Skeletal muscle tissue (tissue), 4 donors: ENCODE results near the gene OTOGL. TPM values are rescaled to one million over a fixed set of nuclear protein-coding genes. Genes with fewer than 3 reads are reported as not detected.
"Not testable (repeated sequence)": the region's sequence is repeated elsewhere in the genome, so short reads cannot be mapped to it uniquely, and the experiment has no call there.

Experiments used
- H3K27ac ChIP-seq: one replicate; pipeline ENCODE4 v1.7.0; 2013; ENCODE audit warnings: mild to moderate bottlenecking, low read depth, low read length, inconsistent platforms
- H3K27me3 ChIP-seq, 3 donors: one replicate each; pipeline ENCODE4 v1.7.0; 2013; ENCODE audit warnings: low read length in 3 of 3; ENCODE audit not compliant: control insufficient read depth in 3 of 3, insufficient read depth in 3 of 3
- H3K36me3 ChIP-seq, 3 donors: one replicate each; pipeline ENCODE4 v1.7.0; 2013; ENCODE audit warnings: low read length in 3 of 3; ENCODE audit not compliant: control insufficient read depth in 3 of 3, insufficient read depth in 3 of 3
- H3K4me1 ChIP-seq, 3 donors: one replicate each; pipeline ENCODE4 v1.7.0; 2013; ENCODE audit warnings: low read length in 3 of 3, mild to moderate bottlenecking in 3 of 3; ENCODE audit not compliant: control insufficient read depth in 3 of 3, insufficient read depth in 3 of 3
- H3K4me3 ChIP-seq, 3 donors: one replicate each; pipeline ENCODE4 v1.7.0; 2013; ENCODE audit warnings: low read length in 3 of 3
- H3K9ac ChIP-seq, 3 donors: one replicate each; pipeline ENCODE4 v1.7.0; 2013; ENCODE audit warnings: low read length in 3 of 3, mild to moderate bottlenecking in 3 of 3, moderate library complexity in 2 of 3, low read depth in 1 of 3
- H3K9me3 ChIP-seq, 3 donors: one replicate each; pipeline ENCODE4 v1.7.0; 2013; ENCODE audit warnings: low read length in 3 of 3; ENCODE audit not compliant: control insufficient read depth in 3 of 3
- total RNA-seq: library from RNA; depleted of rRNA; stranded (reverse); fragments of >200 nt; gene quantifications from one replicate; pipeline ENCODE4 v1.2.3, GENCODE V29; 2014
- donor health status: Osteomylitis.

The OTOGL gene
- total RNA-seq, 1 donor from 2014 or later: 0.52 TPM

DNA sequence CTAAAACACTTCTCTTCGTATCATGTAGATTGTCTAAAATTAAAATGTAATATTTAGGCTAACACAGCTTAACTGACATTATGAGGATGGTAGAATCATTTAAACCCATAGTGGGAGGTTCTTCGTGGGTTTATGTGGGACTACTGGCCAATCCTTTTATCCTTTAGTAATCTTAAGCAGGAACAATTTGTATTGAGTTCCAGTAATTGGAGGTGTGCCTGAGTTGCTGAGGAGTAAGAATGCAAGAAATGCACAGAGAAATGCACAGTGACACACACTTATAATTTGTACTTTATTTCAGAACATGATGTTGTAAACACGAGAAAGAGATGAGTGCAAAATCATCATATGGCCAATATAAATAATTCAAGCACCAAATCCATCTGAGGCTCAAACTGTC, 22.3 kb downstream of the OTOGL start:
- no peaks in the 10 kb centered on the region for H3K9me3 ChIP-seq
- no peaks in the 10 kb centered on the region for H3K27me3 ChIP-seq
- H3K27ac ChIP-seq: no peak overlapping the region
- H3K9ac ChIP-seq: no peak overlapping the region
- H3K4me1 ChIP-seq: no peaks in the 10 kb centered on the region
- no peak overlapping the region for H3K4me3 ChIP-seq
- no peaks in the 10 kb centered on the region for H3K36me3 ChIP-seq

- Histone ChIP-seq H3K27me3 (no peaks in the 10 kb centered on the region), H3K9ac (no peak overlapping the region)
Observed at GRCh38 chr12:80129895-80130530, 30.7 kb downstream of the OTOGL start.

DNA sequence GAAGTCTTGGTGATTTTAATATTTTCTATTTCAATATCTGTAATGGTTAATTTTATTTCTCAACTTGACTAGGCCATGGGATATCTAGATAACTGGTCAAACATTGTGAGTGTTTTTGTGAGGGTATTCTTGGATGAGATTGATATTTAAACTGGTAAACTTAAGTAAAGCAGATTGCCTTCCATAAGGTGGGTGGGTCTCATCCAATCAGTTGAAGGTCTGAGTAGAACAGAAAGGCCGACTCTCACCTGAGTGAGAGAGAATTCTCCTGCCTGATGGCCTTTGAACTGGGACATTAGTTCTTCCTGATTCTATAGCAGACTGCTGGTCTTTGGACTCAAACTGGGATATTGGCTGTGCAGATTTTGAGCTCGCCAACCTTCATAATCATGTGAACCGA, 36.3 kb downstream of the OTOGL start:
- Histone ChIP-seq H3K27ac (no peak overlapping the region), H3K9me3 (no peaks in the 10 kb centered on the region), H3K36me3 (no peaks in the 10 kb centered on the region), H3K9ac (no peak overlapping the region), H3K4me1 (no peaks in the 10 kb centered on the region), H3K4me3 (no peak overlapping the region), H3K27me3 (no peaks in the 10 kb centered on the region)

More at GRCh38 chr12:80129895-80130530, 30.7 kb downstream of the OTOGL start:
- Histone ChIP-seq H3K9me3 (no peaks in the 10 kb centered on the region), H3K36me3 (no peaks in the 10 kb centered on the region), H3K4me1 (no peaks in the 10 kb centered on the region), H3K4me3 (no peak overlapping the region), H3K27ac (no peak overlapping the region)

DNA sequence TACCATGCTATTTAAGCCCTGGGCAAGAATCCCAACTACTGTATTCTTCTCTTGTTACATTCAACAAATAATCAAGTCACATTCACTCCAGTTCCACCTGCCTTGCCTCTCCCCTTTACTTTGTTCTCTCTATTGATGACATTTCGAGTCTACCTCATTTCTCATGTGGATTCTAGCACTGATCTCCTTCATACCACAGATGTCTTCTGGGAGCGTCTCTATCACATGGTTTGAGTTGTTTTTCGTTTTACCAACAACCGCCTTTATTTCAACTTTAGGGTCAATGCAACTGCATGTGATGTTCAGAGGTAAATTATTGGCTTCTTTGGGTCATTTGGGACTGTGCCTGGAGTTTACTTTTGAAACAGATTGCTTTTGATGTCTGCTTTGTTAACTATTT, 40.7 kb downstream of the OTOGL start:
- Histone ChIP-seq H3K4me3 (no peak overlapping the region), H3K9me3 (no peaks in the 10 kb centered on the region), H3K36me3 (no peaks in the 10 kb centered on the region), H3K9ac (no peak overlapping the region), H3K4me1 (no peaks in the 10 kb centered on the region), H3K27me3 (no peaks in the 10 kb centered on the region), H3K27ac (no peak overlapping the region)

GRCh38 chr12:80142640-80143039, 43.3 kb downstream of the OTOGL start:
- H3K9ac ChIP-seq: no peak overlapping the region
- no peak overlapping the region for H3K27ac ChIP-seq
- H3K9me3 ChIP-seq: no peaks in the 10 kb centered on the region
- H3K36me3 ChIP-seq: no peaks in the 10 kb centered on the region
- no peak overlapping the region for H3K4me3 ChIP-seq
- H3K27me3 ChIP-seq: no peaks in the 10 kb centered on the region
- no peaks in the 10 kb centered on the region for H3K4me1 ChIP-seq

GRCh38 chr12:80143537-80143936, 44.2 kb downstream of the OTOGL start:
- Histone ChIP-seq H3K9ac (no peak overlapping the region), H3K4me3 (no peak overlapping the region), H3K4me1 (no peaks in the 10 kb centered on the region), H3K36me3 (no peaks in the 10 kb centered on the region), H3K27ac (no peak overlapping the region), H3K9me3 (no peaks in the 10 kb centered on the region), H3K27me3 (no peaks in the 10 kb centered on the region)

- not testable (repeated sequence) for H3K36me3 ChIP-seq, H3K4me1 ChIP-seq, H3K4me3 ChIP-seq, H3K27me3 ChIP-seq, H3K9ac ChIP-seq, H3K9me3 ChIP-seq, H3K27ac ChIP-seq
Observed at GRCh38 chr12:80149547-80150313, 50.4 kb downstream of the OTOGL start.

DNA sequence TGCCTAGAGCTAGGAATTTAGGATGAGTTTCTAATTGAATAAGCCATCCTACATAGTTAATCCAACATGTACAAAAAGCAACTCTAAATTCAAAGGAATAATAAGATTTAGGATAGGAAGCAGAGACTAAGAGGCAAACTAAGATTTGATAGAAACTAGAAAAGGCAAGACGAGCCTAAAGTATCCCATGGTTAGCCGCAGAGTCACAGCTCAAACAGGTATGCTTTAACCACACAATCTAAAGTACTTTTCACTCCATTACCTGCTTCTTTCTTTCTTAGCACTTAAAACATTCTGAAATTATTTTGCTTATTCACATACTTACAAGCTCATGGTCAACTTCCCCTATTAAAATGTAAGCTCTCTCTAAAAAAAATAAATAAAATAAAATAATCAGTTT, 51.8 kb downstream of the OTOGL start:
- no peaks in the 10 kb centered on the region for H3K27me3 ChIP-seq
- no peaks in the 10 kb centered on the region for H3K4me1 ChIP-seq
- H3K36me3 ChIP-seq: no peaks in the 10 kb centered on the region
- H3K9me3 ChIP-seq: no peaks in the 10 kb centered on the region
- H3K9ac ChIP-seq: no peak overlapping the region
- H3K4me3 ChIP-seq: no peak overlapping the region
- no peak overlapping the region for H3K27ac ChIP-seq

- Histone ChIP-seq H3K27ac (no peak overlapping the region), H3K9me3 (no peaks in the 10 kb centered on the region), H3K4me3 (no peak overlapping the region), H3K4me1 (no peaks in the 10 kb centered on the region), H3K27me3 (no peaks in the 10 kb centered on the region), H3K9ac (no peak overlapping the region), H3K36me3 (no peaks in the 10 kb centered on the region)
Observed at GRCh38 chr12:80154261-80154660, 54.9 kb downstream of the OTOGL start.

DNA sequence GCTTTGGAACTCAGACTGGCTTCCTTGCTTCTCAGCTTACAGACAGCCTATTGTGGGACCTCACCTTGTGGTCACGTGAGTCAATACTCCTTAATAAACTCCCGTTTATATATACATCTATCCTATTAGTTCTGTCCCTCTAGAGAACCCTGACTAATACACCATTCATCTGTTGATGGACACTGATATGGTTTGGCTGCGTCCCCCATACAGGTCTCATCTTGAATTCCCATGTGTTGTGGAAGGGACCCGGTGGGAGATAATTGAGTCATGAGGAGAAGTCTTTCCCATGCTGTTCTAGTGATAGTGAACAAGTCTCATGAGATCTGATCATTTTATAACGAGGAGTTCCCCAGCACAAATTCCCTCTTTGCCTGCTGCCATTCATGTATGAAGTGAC, 57.0 kb downstream of the OTOGL start:
- H3K27me3 ChIP-seq: no peaks in the 10 kb centered on the region
- H3K4me3 ChIP-seq: no peak overlapping the region
- H3K27ac ChIP-seq: no peak overlapping the region
- H3K4me1 ChIP-seq: no peaks in the 10 kb centered on the region
- no peaks in the 10 kb centered on the region for H3K36me3 ChIP-seq
- no peaks in the 10 kb centered on the region for H3K9me3 ChIP-seq
- no peak overlapping the region for H3K9ac ChIP-seq
